HEK293 (cell line): ENCODE results near the gene GLB1L2.

Experiments
- CTCF ChIP-seq: fragments of 450-650 bp; formaldehyde crosslinking; IDR thresholded peaks from 2 replicates; pipeline ENCODE4 v1.5.1; 2016; ENCODE audit warnings: missing biosample characterization, missing genetic modification characterization
- MYNN ChIP-seq: fragments of 450-650 bp; formaldehyde crosslinking; IDR thresholded peaks from 2 replicates; pipeline ENCODE4 v1.5.1; 2016; ENCODE audit warnings: missing biosample characterization, missing genetic modification characterization, borderline replicate concordance
- PBX3 ChIP-seq: sonication (generic); formaldehyde crosslinking; IDR thresholded peaks from 2 replicates; pipeline ENCODE4 v1.8.1; 2022; ENCODE audit warnings: mild to moderate bottlenecking, moderate library complexity, missing genetic modification reagents
- REST ChIP-seq: fragments of 450-650 bp; formaldehyde crosslinking; IDR thresholded peaks from 2 replicates; pipeline ENCODE4 v1.5.1; 2016; ENCODE audit warnings: missing biosample characterization, missing genetic modification characterization
- ZNF202 ChIP-seq: fragments of 450-650 bp; formaldehyde crosslinking; IDR thresholded peaks from 2 replicates; pipeline ENCODE4 v1.5.1; 2016; ENCODE audit warnings: missing biosample characterization, missing genetic modification characterization, borderline replicate concordance
- ZNF426 ChIP-seq: fragments of 450-650 bp; formaldehyde crosslinking; IDR thresholded peaks from 2 replicates; pipeline ENCODE4 v1.5.1; 2017; ENCODE audit warnings: missing biosample characterization, missing genetic modification characterization, mild to moderate bottlenecking, inconsistent platforms, moderate library complexity
- ZNF776 ChIP-seq: fragments of 450-650 bp; formaldehyde crosslinking; IDR thresholded peaks from 2 replicates; pipeline ENCODE4 v1.5.0; 2017; ENCODE audit warnings: missing biosample characterization, missing genetic modification characterization, borderline replicate concordance
- TF ChIP-seq, protein P1 (sequence below): fragments of 450-650 bp; formaldehyde crosslinking; IDR thresholded peaks from 2 replicates; pipeline ENCODE4 v1.5.1; 2016; ENCODE audit warnings: missing biosample characterization, missing genetic modification characterization
- TF ChIP-seq, protein P2 (sequence below): fragments of 450-650 bp; formaldehyde crosslinking; IDR thresholded peaks from 2 replicates; pipeline ENCODE4 v1.5.1; 2016; ENCODE audit warnings: missing biosample characterization, missing genetic modification characterization, borderline replicate concordance

GRCh38 chr11:134382830-134383229 is 51.0 kb downstream of the GLB1L2 start:
- no peak for TF ChIP-seq PBX3 (CRISPR knock-in tag)
- TF ChIP-seq, protein P1, sequence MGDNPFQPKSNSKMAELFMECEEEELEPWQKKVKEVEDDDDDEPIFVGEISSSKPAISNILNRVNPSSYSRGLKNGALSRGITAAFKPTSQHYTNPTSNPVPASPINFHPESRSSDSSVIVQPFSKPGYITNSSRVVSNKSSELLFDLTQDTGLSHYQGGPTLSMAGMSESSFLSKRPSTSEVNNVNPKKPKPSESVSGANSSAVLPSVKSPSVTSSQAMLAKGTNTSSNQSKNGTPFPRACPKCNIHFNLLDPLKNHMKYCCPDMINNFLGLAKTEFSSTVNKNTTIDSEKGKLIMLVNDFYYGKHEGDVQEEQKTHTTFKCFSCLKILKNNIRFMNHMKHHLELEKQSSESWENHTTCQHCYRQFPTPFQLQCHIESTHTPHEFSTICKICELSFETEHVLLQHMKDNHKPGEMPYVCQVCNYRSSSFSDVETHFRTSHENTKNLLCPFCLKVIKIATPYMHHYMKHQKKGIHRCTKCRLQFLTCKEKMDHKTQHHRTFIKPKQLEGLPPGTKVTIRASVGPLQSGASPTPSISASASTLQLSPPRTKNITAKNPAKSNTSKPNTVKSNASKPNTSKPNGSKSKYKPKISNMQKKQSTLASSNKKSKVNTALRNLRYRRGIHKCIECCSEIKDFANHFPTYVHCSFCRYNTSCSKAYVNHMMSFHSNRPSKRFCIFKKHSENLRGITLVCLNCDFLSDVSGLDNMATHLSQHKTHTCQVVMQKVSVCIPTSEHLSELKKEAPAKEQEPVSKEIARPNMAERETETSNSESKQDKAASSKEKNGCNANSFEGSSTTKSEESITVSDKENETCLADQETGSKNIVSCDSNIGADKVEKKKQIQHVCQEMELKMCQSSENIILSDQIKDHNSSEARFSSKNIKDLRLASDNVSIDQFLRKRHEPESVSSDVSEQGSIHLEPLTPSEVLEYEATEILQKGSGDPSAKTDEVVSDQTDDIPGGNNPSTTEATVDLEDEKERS (tag by site-specific recombination), result no peak
- no peak for TF ChIP-seq ZNF426 (tag by site-specific recombination)
- no peak for TF ChIP-seq MYNN (tag by site-specific recombination)
- no peak for TF ChIP-seq CTCF (tag by site-specific recombination)
- no peak for TF ChIP-seq ZNF776
- no peak for TF ChIP-seq ZNF202 (tag by site-specific recombination)
- TF ChIP-seq REST (tag by site-specific recombination), result no peak
- TF ChIP-seq, protein P2, sequence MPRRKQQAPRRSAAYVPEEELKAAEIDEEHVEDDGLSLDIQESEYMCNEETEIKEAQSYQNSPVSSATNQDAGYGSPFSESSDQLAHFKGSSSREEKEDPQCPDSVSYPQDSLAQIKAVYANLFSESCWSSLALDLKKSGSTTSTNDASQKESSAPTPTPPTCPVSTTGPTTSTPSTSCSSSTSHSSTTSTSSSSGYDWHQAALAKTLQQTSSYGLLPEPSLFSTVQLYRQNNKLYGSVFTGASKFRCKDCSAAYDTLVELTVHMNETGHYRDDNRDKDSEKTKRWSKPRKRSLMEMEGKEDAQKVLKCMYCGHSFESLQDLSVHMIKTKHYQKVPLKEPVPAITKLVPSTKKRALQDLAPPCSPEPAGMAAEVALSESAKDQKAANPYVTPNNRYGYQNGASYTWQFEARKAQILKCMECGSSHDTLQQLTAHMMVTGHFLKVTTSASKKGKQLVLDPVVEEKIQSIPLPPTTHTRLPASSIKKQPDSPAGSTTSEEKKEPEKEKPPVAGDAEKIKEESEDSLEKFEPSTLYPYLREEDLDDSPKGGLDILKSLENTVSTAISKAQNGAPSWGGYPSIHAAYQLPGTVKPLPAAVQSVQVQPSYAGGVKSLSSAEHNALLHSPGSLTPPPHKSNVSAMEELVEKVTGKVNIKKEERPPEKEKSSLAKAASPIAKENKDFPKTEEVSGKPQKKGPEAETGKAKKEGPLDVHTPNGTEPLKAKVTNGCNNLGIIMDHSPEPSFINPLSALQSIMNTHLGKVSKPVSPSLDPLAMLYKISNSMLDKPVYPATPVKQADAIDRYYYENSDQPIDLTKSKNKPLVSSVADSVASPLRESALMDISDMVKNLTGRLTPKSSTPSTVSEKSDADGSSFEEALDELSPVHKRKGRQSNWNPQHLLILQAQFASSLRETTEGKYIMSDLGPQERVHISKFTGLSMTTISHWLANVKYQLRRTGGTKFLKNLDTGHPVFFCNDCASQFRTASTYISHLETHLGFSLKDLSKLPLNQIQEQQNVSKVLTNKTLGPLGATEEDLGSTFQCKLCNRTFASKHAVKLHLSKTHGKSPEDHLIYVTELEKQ (tag by site-specific recombination), result no peak
